Inflammatory macrophage treated with lipopolysaccharide for 4 hours (primary cell): ENCODE measurements around the gene MBNL2.
A peak's percentile ranks its signal among the peaks of the same experiment; 100 is the strongest.
"Not testable (repeated sequence)": the region's sequence is repeated elsewhere in the genome, so short reads cannot be mapped to it uniquely, and the experiment has no call there.

Source experiments
- DNase-seq: peaks from one replicate; pipeline ENCODE4 v3.0.0-alpha.2; 2020

Gene MBNL2

GRCh38 chr13:97221989-97222700 is at the start of gene MBNL2:
Gene MBNL2, plus strand, starts transcription at chr13:97222333. Its CDS starts 53,903 bp downstream, at chr13:97276236.
- DNase-seq: peak; percentile 92

- DNase-seq: no peak
These were observed 47.5 kb upstream of the MBNL2 start for GRCh38 chr13:97174638-97175037.

- DNase-seq: no peak
These were observed 47.1 kb upstream of the MBNL2 start for GRCh38 chr13:97175041-97175440.

- DNase-seq: no peak
These were observed 42.6 kb upstream of the MBNL2 start for GRCh38 chr13:97179501-97179900.

GRCh38 chr13:97182111-97182890 is 39.8 kb upstream of the MBNL2 start:
- DNase-seq: no peak

- DNase-seq: no peak
These were observed 36.8 kb upstream of the MBNL2 start for GRCh38 chr13:97185291-97185690.

GRCh38 chr13:97185751-97186150 is 36.4 kb upstream of the MBNL2 start:
- no peak for DNase-seq

GRCh38 chr13:97188207-97188606 is 33.9 kb upstream of the MBNL2 start:
- no peak for DNase-seq

GRCh38 chr13:97189928-97190327 is 32.2 kb upstream of the MBNL2 start:
- DNase-seq: no peak

GRCh38 chr13:97191142-97191541 is 31.0 kb upstream of the MBNL2 start:
- DNase-seq: no peak

GRCh38 chr13:97191615-97192014 is 30.5 kb upstream of the MBNL2 start:
- no peak for DNase-seq

GRCh38 chr13:97192166-97192565 is 30.0 kb upstream of the MBNL2 start:
- no peak for DNase-seq

GRCh38 chr13:97193577-97193976 is 28.6 kb upstream of the MBNL2 start:
- no peak for DNase-seq

- DNase-seq: no peak
These were observed 27.7 kb upstream of the MBNL2 start for GRCh38 chr13:97194479-97194878.

- DNase-seq: no peak
These were observed 25.8 kb upstream of the MBNL2 start for GRCh38 chr13:97196340-97196739.

GRCh38 chr13:97198753-97199152 is 23.4 kb upstream of the MBNL2 start:
- no peak for DNase-seq

GRCh38 chr13:97199451-97199850 is 22.7 kb upstream of the MBNL2 start:
- no peak for DNase-seq

GRCh38 chr13:97200081-97200942 is 21.8 kb upstream of the MBNL2 start:
- DNase-seq: no peak

GRCh38 chr13:97202761-97203160 is 19.4 kb upstream of the MBNL2 start:
- no peak for DNase-seq

GRCh38 chr13:97205465-97205864 is 16.7 kb upstream of the MBNL2 start:
- DNase-seq: no peak

GRCh38 chr13:97205982-97206381 is 16.2 kb upstream of the MBNL2 start:
- DNase-seq: no peak

GRCh38 chr13:97207252-97207651 is 14.9 kb upstream of the MBNL2 start:
- not testable (repeated sequence) for DNase-seq

- DNase-seq: no peak
These were observed 10.8 kb upstream of the MBNL2 start for GRCh38 chr13:97211300-97211699.
